Upper lobe of left lung (tissue), 4 donors: ENCODE measurements around the gene COL8A2.

Experiments
- CTCF ChIP-seq, 6 experiments: fragments of 450-650 bp in 4 of 6; fragments of 200-600 bp in 2 of 6; sonication (generic) in 2 of 6; IDR thresholded peaks; one replicate each; pipeline ENCODE4 v1.5.1; 2016 to 2019; ENCODE audit warnings: antibody characterized with exemption in 6 of 6
- POLR2A ChIP-seq, 4 donors: fragments of 450-650 bp; IDR thresholded peaks; one replicate each; pipeline ENCODE4 v1.5.1; 2016 to 2017; ENCODE audit warnings: antibody characterized with exemption in 4 of 4, mild to moderate bottlenecking in 2 of 4

DNA sequence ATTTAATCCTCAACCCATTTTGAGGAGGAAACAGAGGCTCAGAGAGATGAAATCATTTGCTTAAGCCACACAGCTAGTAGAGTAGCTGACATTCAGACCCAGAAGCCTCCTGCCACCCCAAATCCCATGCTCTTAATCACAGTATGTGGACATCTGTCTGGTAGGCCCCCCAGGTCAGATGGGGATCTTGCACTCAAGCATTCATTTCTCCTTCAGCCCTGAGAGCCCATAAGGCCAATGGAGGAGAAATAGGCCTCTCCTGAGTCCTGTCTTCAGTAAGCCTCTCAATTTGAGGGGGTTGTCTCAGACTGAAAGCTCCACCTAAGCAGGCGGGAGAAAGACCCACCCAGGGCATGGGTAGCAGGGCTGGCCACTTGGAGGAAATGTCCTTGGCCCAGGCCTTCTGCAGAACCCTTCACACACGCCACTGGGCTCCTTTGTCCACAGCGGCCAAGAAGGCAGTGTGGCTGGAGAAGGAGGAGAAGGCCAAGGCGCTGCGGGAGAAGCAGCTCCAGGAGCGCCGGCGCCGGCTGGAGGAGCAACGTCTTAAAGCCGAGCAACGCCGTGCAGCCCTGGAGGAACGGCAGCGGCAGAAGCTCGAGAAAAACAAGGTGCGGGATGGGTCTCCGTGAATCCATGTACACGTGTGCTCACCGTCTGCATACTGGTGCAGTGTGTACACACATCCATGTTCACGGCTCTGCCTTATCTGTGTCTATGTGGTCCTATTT lies 47.2 kb upstream of the COL8A2 start:
- TF ChIP-seq POLR2A (IDR thresholded peaks at IDR 0.05) (no peak), CTCF (IDR thresholded peaks at IDR 0.05) (no peak)
